WTC11 (cell line): Measurements from ENCODE around the gene BMPR1B.

ENCODE experiments used
- ATF2 ChIP-seq: sonication (generic); formaldehyde crosslinking; IDR thresholded peaks from 2 replicates; pipeline ENCODE4 v1.8.1; 2022; ENCODE audit warnings: low read depth, missing genetic modification reagents, borderline replicate concordance
- CREM ChIP-seq: sonication (generic); formaldehyde crosslinking; IDR thresholded peaks from 2 replicates; pipeline ENCODE4 v1.8.1; 2022; ENCODE audit warnings: mild to moderate bottlenecking, missing genetic modification reagents, moderate library complexity
- CTCF ChIP-seq: fragments of 200-600 bp; IDR thresholded peaks from 2 replicates; pipeline ENCODE4 v1.8.0; 2022; ENCODE audit warnings: antibody characterized with exemption
- NFE2L1 ChIP-seq: sonication (generic); formaldehyde crosslinking; IDR thresholded peaks from 2 replicates; pipeline ENCODE4 v1.8.1; 2023; ENCODE audit warnings: missing genetic modification reagents
- NFYB ChIP-seq: sonication (generic); formaldehyde crosslinking; conservative IDR thresholded peaks from 2 replicates; pipeline ENCODE4 v1.8.0; 2022; ENCODE audit warnings: low read depth, missing genetic modification reagents
- NR3C1 ChIP-seq: sonication (generic); formaldehyde crosslinking; conservative IDR thresholded peaks from 2 replicates; pipeline ENCODE4 v1.8.1; 2023; ENCODE audit warnings: low read depth, mild to moderate bottlenecking, missing genetic modification reagents
- SMAD4 ChIP-seq: sonication (generic); formaldehyde crosslinking; IDR thresholded peaks from 2 replicates; pipeline ENCODE4 v1.8.0; 2022; ENCODE audit warnings: mild to moderate bottlenecking, missing genetic modification reagents
- TCF7 ChIP-seq: sonication (generic); formaldehyde crosslinking; IDR thresholded peaks from 2 replicates; pipeline ENCODE4 v1.8.0; 2022; ENCODE audit warnings: mild to moderate bottlenecking, low read depth, missing genetic modification reagents, moderate library complexity
- ZBTB43 ChIP-seq: sonication (generic); formaldehyde crosslinking; IDR thresholded peaks from 2 replicates; pipeline ENCODE4 v1.8.1; 2023; ENCODE audit warnings: mild to moderate bottlenecking, missing genetic modification reagents

GRCh38 chr4:95167805-95168204, 410.1 kb downstream of the BMPR1B start:
- no peak for TF ChIP-seq CTCF
- no peak for TF ChIP-seq ATF2 (CRISPR knock-in tag)
- TF ChIP-seq CREM = no peak
- TF ChIP-seq NFE2L1 = no peak
- no peak for TF ChIP-seq NR3C1 (CRISPR knock-in tag)
- TF ChIP-seq TCF7 (CRISPR knock-in tag) = no peak
- TF ChIP-seq NFYB (CRISPR knock-in tag) = no peak
- TF ChIP-seq ZBTB43 (CRISPR knock-in tag) = no peak
- TF ChIP-seq SMAD4 (CRISPR knock-in tag) = no peak
